Eye (tissue), 1 donor: ENCODE measurements around the gene STK39.

Experiments
- DNase-seq: peaks from one replicate; pipeline ENCODE4 v3.0.0-alpha.2; 2015

The STK39 gene

GRCh38 chr2:167986223-167986622, 261.2 kb downstream of the STK39 start:
- DNase-seq, result no peak

GRCh38 chr2:167981945-167982344, 265.4 kb downstream of the STK39 start:
- no peak for DNase-seq

GRCh38 chr2:167980439-167980838, 267.0 kb downstream of the STK39 start:
- no peak for DNase-seq

- DNase-seq, result no peak
Observed at GRCh38 chr2:167972746-167973145, 274.6 kb downstream of the STK39 start.

- DNase-seq, result no peak
Observed at GRCh38 chr2:167972020-167972419, 275.4 kb downstream of the STK39 start.

GRCh38 chr2:167966937-167967913, 280.2 kb downstream of the STK39 start:
- DNase-seq, result no peak

GRCh38 chr2:167965907-167966761, 281.3 kb downstream of the STK39 start:
- DNase-seq, result no peak

GRCh38 chr2:167964650-167965413, 282.6 kb downstream of the STK39 start:
- no peak for DNase-seq

- DNase-seq, result no peak
Observed at GRCh38 chr2:167963899-167964649, 283.3 kb downstream of the STK39 start.

GRCh38 chr2:167962436-167963226, 284.8 kb downstream of the STK39 start:
- DNase-seq, result peak; percentile 34

GRCh38 chr2:167961536-167962048, 285.8 kb downstream of the STK39 start:
- no peak for DNase-seq

GRCh38 chr2:167960089-167960747, 287.2 kb downstream of the STK39 start:
- DNase-seq, result no peak

GRCh38 chr2:167957662-167958061, 289.7 kb downstream of the STK39 start:
- DNase-seq, result no peak

GRCh38 chr2:167955264-167955906, 292.0 kb downstream of the STK39 start:
- no peak for DNase-seq

GRCh38 chr2:167954495-167954894, 292.9 kb downstream of the STK39 start:
- no peak for DNase-seq

GRCh38 chr2:167953776-167954175, 293.6 kb downstream of the STK39 start:
- no peak for DNase-seq

- no peak for DNase-seq
Observed at GRCh38 chr2:167950571-167950970, 296.8 kb downstream of the STK39 start.

- peak; percentile 90 for DNase-seq
Observed at GRCh38 chr2:167946441-167946841, 301.0 kb downstream of the STK39 start.

GRCh38 chr2:167945660-167946368, 301.6 kb downstream of the STK39 start:
- DNase-seq, result no peak
